Nephron (organoid): Measurements from ENCODE around the gene SAMD13.

Source experiments
- H3K27ac Mint-ChIP-seq, 3 experiments: 2 replicates each; pipeline ENCODE4 v1.8.0; 2020; ENCODE audit warnings: mixed read lengths in 3 of 3, mild to moderate bottlenecking in 2 of 3, moderate library complexity in 1 of 3
- H3K27me3 Mint-ChIP-seq: 2 replicates; pipeline ENCODE4 v1.8.0; 2021; ENCODE audit warnings: low read depth, mild to moderate bottlenecking, moderate library complexity, mixed read lengths
- H3K36me3 Mint-ChIP-seq: 2 replicates; pipeline ENCODE4 v1.8.0; 2020; ENCODE audit warnings: low read depth, mixed read lengths
- H3K4me1 Mint-ChIP-seq: 2 replicates; pipeline ENCODE4 v1.8.0; 2020; ENCODE audit warnings: mixed read lengths
- H3K4me3 Mint-ChIP-seq, 3 experiments: 2 replicates each; pipeline ENCODE4 v1.8.0; 2020; ENCODE audit warnings: mild to moderate bottlenecking in 3 of 3, mixed read lengths in 3 of 3, moderate library complexity in 2 of 3
- H3K9me3 Mint-ChIP-seq: 2 replicates; pipeline ENCODE4 v1.8.0; 2020; ENCODE audit warnings: mixed read lengths
- TF ChIP-seq, protein P1 (sequence below), 3 experiments: fragments of 200-600 bp; sonication (generic); IDR thresholded peaks; one replicate each; pipeline ENCODE4 v1.5.0; 2021; ENCODE audit warnings: antibody characterized with exemption in 3 of 3; ENCODE audit not compliant: unreplicated experiment in 3 of 3

Gene SAMD13

DNA sequence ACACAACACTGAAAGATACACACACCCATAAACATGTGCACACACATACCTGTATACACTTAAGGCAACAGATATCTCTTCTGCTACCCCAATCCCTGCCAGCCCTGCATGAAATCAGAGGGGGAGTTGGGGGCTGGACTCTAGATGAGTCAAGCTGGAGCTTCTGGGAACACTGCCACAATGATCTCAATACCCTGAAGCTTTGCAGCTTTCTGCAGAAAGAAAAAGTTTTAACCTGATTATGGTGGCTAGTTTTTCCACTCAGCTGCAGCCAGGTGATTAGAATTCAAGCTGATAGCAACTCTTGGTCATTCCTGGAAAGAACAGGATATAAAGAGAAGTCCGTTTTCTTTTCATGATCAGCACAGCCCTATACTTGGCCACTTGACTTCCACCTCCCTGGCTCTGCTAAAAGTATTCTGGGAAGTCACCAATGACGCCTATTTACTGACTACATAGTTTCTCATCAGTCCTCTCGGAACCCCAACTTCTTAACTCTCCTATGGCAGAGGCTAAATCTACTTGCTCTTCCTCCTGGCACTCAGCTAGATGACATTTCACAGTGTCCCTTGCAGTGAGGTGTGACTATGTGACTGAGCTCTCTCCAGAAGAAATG is 76.1 kb downstream of the SAMD13 start:
- Mint-ChIP-seq H3K27me3 (no peaks in the 10 kb centered on the region), H3K27ac (peak overlapping the region in 2 of 3 experiments; percentile 42 to 69), H3K4me3 (no peak overlapping the region), H3K36me3 (no peaks in the 10 kb centered on the region), H3K4me1 (peaks cover 36% of the 10 kb centered on the region), H3K9me3 (no peaks in the 10 kb centered on the region)
- TF ChIP-seq, protein P1, sequence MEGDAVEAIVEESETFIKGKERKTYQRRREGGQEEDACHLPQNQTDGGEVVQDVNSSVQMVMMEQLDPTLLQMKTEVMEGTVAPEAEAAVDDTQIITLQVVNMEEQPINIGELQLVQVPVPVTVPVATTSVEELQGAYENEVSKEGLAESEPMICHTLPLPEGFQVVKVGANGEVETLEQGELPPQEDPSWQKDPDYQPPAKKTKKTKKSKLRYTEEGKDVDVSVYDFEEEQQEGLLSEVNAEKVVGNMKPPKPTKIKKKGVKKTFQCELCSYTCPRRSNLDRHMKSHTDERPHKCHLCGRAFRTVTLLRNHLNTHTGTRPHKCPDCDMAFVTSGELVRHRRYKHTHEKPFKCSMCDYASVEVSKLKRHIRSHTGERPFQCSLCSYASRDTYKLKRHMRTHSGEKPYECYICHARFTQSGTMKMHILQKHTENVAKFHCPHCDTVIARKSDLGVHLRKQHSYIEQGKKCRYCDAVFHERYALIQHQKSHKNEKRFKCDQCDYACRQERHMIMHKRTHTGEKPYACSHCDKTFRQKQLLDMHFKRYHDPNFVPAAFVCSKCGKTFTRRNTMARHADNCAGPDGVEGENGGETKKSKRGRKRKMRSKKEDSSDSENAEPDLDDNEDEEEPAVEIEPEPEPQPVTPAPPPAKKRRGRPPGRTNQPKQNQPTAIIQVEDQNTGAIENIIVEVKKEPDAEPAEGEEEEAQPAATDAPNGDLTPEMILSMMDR (IDR thresholded peaks at IDR 0.05; ENCODE audit: unreplicated experiment in 3 of 3), result no peak

DNA sequence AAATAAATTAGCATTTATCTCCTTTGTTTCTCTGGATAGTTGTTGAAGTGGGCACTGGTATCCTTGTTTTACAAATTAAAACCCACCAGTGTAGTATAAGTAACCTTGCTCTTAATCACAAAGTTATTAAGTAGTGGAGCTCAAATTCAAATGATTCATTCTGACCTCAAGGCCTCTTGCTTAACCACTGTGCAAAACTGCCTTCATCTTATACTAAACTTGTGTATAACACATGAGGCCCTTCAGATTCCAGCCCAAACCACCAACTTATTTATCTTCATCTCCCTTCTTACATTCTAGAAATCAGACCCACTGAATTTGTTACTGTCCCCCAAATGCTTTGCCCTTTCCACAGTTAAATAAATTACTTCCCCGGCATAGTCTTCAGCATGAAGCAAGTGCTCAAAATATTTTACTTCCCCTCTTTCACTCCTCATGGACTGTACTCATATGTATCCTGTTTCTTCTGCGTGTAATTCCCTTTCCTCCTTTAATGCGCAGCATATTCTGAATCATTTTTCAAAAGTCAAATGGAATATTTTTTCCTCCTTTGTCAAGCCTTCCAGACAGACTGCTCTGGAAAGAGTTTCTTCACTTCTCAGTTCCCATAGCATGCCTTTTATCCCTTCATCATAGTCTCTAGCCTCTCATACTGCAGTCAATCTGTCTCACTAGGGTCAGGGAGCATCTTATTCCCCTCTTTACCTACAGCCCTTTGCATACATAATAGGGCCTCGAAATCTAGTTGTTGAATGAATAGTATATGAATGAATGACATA is 77.8 kb downstream of the SAMD13 start:
- Mint-ChIP-seq H3K27me3 (no peaks in the 10 kb centered on the region), H3K4me3 (no peak overlapping the region), H3K9me3 (no peaks in the 10 kb centered on the region), H3K27ac (no peak overlapping the region), H3K36me3 (no peaks in the 10 kb centered on the region), H3K4me1 (peaks cover 36% of the 10 kb centered on the region)
- TF ChIP-seq, protein P1 (IDR thresholded peaks at IDR 0.05; ENCODE audit: unreplicated experiment in 3 of 3), result no peak

DNA sequence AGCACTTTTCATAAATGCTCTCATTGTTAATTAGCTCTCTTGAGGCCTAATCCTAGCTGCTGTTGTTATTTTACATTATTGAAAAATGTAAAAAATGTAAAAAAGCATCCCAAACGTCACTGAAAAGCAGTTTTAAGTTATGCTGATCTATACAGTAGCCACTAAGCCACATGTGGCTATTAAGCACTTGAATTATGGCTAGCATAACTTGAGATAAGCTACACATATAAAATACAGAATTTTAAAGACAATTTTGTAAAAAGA is 78.3 kb downstream of the SAMD13 start:
- no peak overlapping the region for H3K27ac Mint-ChIP-seq
- H3K36me3 Mint-ChIP-seq, result no peaks in the 10 kb centered on the region
- H3K4me3 Mint-ChIP-seq, result no peak overlapping the region
- H3K9me3 Mint-ChIP-seq, result no peaks in the 10 kb centered on the region
- H3K27me3 Mint-ChIP-seq, result no peaks in the 10 kb centered on the region
- TF ChIP-seq, protein P1 (IDR thresholded peaks at IDR 0.05; ENCODE audit: unreplicated experiment in 3 of 3), result no peak
- H3K4me1 Mint-ChIP-seq, result peaks cover 33% of the 10 kb centered on the region

DNA sequence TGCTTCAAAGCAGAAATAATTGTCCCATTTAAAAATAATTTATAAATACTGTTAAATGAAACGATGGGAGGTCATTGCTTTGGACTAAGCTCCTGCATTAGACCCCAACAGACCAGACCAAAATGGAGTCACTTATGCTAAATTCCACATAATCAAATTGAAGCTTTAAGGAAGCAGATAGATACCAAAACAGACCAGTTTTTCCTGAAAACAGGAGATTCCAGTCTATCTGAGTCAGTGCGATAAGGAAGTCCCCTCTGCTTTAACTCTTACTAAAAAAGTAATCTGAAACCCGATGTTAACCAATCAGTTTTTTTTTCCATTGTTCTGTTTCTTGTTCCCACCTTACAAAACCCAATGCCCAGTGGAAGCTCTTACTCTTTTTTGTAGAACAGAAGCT is 80.6 kb downstream of the SAMD13 start:
- Mint-ChIP-seq H3K4me1 (peaks cover 10% of the 10 kb centered on the region), H3K27me3 (no peaks in the 10 kb centered on the region), H3K9me3 (no peaks in the 10 kb centered on the region), H3K27ac (no peak overlapping the region), H3K4me3 (no peak overlapping the region), H3K36me3 (no peaks in the 10 kb centered on the region)
- TF ChIP-seq, protein P1 (IDR thresholded peaks at IDR 0.05; ENCODE audit: unreplicated experiment in 3 of 3), result no peak

DNA sequence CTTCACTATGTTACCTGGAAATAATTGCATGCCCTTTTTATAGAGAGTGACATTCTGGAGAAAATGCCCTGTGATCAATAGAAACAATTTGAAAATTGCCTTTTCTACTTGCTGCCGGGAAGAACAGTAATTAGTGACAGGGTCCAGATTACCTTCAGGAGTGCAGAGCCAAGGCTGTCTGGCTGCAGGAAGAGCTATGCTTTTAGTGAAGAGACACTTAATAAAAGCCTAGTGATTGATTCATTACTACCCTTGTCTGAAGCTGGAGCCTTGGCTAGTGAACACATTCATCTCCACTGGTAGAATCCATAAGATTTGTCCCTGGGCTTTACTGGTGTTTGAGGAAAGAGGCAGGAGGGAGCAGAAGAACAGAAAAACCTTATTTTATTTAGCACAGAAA is 83.8 kb downstream of the SAMD13 start:
- Mint-ChIP-seq H3K4me1 (no peaks in the 10 kb centered on the region), H3K4me3 (no peak overlapping the region), H3K9me3 (no peaks in the 10 kb centered on the region), H3K27ac (no peak overlapping the region), H3K36me3 (no peaks in the 10 kb centered on the region), H3K27me3 (no peaks in the 10 kb centered on the region)
- TF ChIP-seq, protein P1 (IDR thresholded peaks at IDR 0.05; ENCODE audit: unreplicated experiment in 3 of 3), result no peak
